GM21526 (cell line): ENCODE data around the gene ZBTB1.
"Not testable (repeated sequence)": the region's sequence is repeated elsewhere in the genome, so short reads cannot be mapped to it uniquely, and the experiment has no call there.

Source experiments
- ATAC-seq: cut with Tn5 transposase; IDR thresholded peaks from one replicate; pipeline ENCODE4 v1.9.1; 2021; ENCODE audit warnings: moderate library complexity; ENCODE audit not compliant: unreplicated experiment, low FRiP score

Gene ZBTB1

DNA sequence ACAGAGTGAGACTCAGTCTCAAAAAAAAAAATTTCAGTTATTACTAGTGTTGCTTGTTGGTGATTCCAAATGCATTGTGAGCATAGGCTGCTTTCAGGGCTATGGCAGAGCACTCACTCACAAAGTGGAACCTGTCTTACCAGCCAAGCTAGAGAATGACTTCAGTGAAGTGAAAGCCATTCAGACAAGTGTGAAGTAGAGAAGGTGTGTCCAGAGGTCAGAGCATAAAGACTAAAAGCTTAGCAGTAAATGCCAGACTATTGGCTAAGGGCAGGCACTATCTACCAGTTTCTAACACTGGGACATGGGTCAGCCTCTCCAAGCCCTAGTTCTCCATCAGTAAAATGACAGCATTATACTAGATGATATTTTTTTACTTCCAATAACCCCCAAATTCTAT, 57.9 kb downstream of the ZBTB1 start:
- ATAC-seq, result no peak

DNA sequence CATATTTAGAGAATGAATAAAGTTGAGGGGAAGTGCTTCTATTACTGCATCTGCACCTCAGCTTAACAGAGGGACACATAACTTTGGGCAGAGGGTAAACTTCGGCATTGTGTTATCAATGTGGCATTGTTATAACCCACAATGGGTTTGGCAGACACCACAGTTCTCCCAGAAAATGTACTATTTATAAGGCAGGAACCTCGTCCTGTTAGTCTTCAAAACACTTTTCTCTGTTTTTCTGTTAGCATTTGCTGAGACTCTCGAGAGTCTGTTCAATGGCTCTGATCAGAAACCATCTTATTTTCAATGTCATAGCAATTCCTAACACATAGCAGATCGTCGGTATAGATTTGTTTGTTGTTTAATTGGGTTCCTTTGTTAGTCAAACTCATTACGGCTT, 59.1 kb downstream of the ZBTB1 start:
- no peak for ATAC-seq

DNA sequence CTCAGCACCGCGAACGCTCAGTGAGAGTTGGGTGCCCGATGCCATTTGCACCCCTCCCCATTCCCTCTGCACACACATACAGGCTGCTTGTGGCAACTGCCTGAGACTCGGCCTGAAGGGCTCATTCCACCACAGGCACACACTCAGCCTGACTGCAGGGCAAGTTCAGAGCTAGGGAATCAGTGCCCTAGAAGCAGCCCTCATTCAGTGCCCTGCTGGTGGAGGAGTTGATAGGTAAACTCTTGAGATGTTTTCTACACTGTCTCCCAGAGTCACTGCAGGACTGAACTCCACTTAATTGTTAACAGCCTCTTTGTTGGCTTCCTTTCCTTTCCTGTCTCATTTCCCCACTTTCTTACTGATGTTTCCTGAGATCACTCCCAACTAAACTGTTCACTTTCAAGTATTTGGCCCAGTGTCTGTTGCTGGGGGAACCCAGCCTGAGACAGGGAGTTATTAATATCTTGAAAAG, 62.1 kb downstream of the ZBTB1 start:
- no peak for ATAC-seq

DNA sequence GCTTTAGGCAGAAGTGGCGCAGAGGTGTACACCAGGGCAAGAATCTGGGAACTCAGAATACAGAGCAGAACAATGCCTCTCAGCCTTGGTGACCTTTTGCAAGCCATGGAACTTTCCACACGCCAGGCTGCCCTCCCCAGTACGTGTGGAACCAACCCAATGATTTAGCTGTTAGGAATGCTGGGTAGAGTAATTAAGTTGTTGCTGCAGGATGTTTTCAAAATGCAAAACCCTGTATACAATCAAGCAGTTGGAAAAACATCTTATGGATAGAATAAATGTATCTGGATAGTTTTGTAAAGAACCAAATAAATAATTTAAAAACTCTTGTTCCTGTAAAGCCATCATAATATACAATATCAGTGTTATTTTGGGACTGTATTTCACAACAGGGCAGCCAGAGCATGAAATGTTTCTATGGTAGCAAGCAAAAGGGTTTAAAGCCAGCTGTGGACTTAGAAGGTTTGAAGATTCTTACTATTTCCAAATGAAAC, 64.6 kb downstream of the ZBTB1 start:
- no peak for ATAC-seq

DNA sequence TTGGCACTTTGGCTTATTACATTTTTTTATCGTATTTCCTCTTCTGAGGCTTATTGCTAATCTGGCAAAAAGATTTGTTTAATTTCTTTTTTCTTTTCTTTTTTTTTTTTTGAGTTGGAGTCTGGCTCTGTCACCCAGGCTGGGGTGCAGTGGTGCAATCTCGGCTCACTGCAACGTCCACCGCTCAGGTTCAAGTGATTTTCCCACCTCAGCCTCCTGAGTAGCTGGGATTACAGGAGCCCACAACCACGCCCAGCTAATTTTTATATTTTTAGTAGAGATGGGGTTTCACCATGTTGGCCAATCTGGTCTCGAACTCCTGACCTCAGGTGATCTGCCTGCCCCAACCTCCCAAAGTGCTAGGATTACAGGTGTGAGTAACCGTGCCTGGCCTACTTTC, 65.1 kb downstream of the ZBTB1 start:
- not testable (repeated sequence) for ATAC-seq

DNA sequence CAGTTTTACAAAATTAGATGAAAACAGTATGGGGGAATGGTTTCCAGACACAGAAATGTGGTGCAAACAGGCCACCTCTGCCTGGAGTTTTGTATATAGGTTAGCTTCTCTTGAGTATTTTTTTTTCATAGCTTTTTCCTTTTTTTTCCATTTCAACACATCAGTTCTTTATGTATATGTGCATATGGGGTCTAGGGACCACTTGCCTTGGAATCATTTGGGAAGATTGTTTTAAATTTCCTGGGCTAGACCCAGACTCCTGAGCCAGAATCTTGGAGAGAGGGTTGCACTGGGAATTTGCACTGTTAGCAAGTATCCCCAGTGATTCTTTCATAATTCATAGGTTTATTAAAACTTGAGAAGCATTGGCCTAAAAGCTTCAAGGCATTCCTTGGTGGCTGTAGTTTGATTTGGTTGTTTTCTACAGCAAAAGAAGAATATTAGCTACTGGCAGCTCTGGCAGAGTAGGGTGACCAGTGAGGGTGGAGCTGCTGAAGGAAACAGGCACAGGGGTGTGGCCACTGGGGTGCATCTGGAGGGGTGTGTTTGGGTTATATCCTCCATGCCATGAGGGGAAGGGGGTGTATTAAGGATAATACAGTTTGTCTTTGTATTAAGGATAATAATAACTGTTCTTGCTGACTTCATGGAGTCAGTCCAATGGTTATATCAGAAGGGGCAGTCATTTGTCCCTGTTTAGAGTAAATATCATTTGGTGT, 68.0 kb downstream of the ZBTB1 start:
- ATAC-seq, result no peak

DNA sequence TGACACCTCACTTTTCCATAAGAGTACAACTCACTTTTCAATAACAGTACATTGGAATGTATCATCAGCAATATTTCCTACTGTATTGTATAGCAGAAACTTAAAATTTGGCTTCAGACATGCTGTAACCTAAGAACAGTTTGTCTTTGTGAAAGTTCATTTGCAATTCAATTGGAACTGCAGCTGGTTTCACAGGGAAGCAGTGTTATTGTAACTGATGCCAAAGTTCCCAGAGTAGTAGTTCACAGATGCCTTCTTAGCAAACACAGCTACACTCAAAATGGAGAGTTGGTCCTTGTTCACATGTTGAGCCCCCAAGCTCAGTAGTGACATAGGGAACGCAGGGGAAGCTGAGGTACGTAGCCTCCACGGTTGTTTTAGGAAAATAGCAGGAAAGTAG, 68.5 kb downstream of the ZBTB1 start:
- ATAC-seq, result no peak
